ENCODE measurements around the gene FOXL2. TPM values are rescaled to one million over a fixed set of nuclear protein-coding genes. Genes with fewer than 3 reads are reported as not detected.
"Not testable (repeated sequence)": the region's sequence is repeated elsewhere in the genome, so short reads cannot be mapped to it uniquely, and the experiment has no call there.

Gene FOXL2
- total RNA-seq, 1 donor from 2014 or later = not detected

GRCh38 chr3:138933068-138933668 is 13.8 kb downstream of the FOXL2 start:
- H3K27ac ChIP-seq = no peak overlapping the region
- H3K27me3 ChIP-seq = peaks cover 52% of the 10 kb centered on the region
- H3K4me2 ChIP-seq = no peak overlapping the region
- H3K9me3 Mint-ChIP-seq = no peaks in the 10 kb centered on the region
- H3K4me1 Mint-ChIP-seq = peaks cover 13% of the 10 kb centered on the region
- H3K27me3 Mint-ChIP-seq (ENCODE audit: insufficient read depth, low read depth) = peaks cover 29% of the 10 kb centered on the region
- H3K9ac ChIP-seq = no peak overlapping the region
- no peaks in the 10 kb centered on the region for H3K36me3 Mint-ChIP-seq
- TF ChIP-seq EZH2phosphoT487 (IDR thresholded peaks at IDR 0.05) (no peak), CTCF (IDR thresholded peaks at IDR 0.05) (no peak), EZH2 (IDR thresholded peaks at IDR 0.05) (no peak)
- H3K4me3 Mint-ChIP-seq = no peak overlapping the region
- no peak overlapping the region for H3K4me3 ChIP-seq
- no peaks in the 10 kb centered on the region for H3K9me3 ChIP-seq (ENCODE audit: low read depth)
- DNase-seq (ENCODE audit: low spot score) = no peak
- H4K20me1 ChIP-seq (ENCODE audit: low read depth) = peaks cover 19% of the 10 kb centered on the region
- H3F3A ChIP-seq (ENCODE audit: low read depth) = peaks cover 15% of the 10 kb centered on the region
- no peaks in the 10 kb centered on the region for H3K79me2 ChIP-seq (ENCODE audit: low read depth)
- peaks cover 2% of the 10 kb centered on the region for H3K4me1 ChIP-seq
- H3K27ac Mint-ChIP-seq = no peak overlapping the region
- no peak overlapping the region for H2AFZ ChIP-seq (replicated peaks)
- H3K36me3 ChIP-seq = no peaks in the 10 kb centered on the region

- Histone ChIP-seq H3F3A (ENCODE audit: low read depth) (no peaks in the 10 kb centered on the region), H4K20me1 (ENCODE audit: low read depth) (no peaks in the 10 kb centered on the region), H3K9ac (no peak overlapping the region), H3K4me2 (no peak overlapping the region), H3K27ac (no peak overlapping the region), H3K4me1 (no peaks in the 10 kb centered on the region), H3K36me3 (no peaks in the 10 kb centered on the region), H3K4me3 (no peak overlapping the region), H3K27me3 (peaks cover 12% of the 10 kb centered on the region), H3K9me3 (ENCODE audit: low read depth) (no peaks in the 10 kb centered on the region), H2AFZ (replicated peaks) (no peak overlapping the region), H3K79me2 (ENCODE audit: low read depth) (no peaks in the 10 kb centered on the region)
- no peak for TF ChIP-seq EZH2phosphoT487 (IDR thresholded peaks at IDR 0.05)
- no peak for TF ChIP-seq CTCF (IDR thresholded peaks at IDR 0.05)
- no peak for TF ChIP-seq EZH2 (IDR thresholded peaks at IDR 0.05)
- Mint-ChIP-seq H3K27ac (no peak overlapping the region), H3K36me3 (no peaks in the 10 kb centered on the region), H3K4me3 (no peak overlapping the region), H3K4me1 (no peaks in the 10 kb centered on the region), H3K27me3 (ENCODE audit: insufficient read depth, low read depth) (peaks cover 4% of the 10 kb centered on the region), H3K9me3 (no peaks in the 10 kb centered on the region)
- DNase-seq (ENCODE audit: low spot score) = no peak
Observed at GRCh38 chr3:138928727-138929372, 18.1 kb downstream of the FOXL2 start.

- Histone ChIP-seq H3F3A (ENCODE audit: low read depth) (no peaks in the 10 kb centered on the region), H3K4me3 (no peak overlapping the region), H3K9ac (no peak overlapping the region), H4K20me1 (ENCODE audit: low read depth) (no peaks in the 10 kb centered on the region), H3K4me2 (no peak overlapping the region), H3K36me3 (no peaks in the 10 kb centered on the region), H3K4me1 (no peaks in the 10 kb centered on the region), H3K27me3 (peaks cover 6% of the 10 kb centered on the region), H3K9me3 (ENCODE audit: low read depth) (no peaks in the 10 kb centered on the region), H2AFZ (replicated peaks) (peak overlapping the region; percentile 65), H3K27ac (no peak overlapping the region), H3K79me2 (ENCODE audit: low read depth) (no peaks in the 10 kb centered on the region)
- TF ChIP-seq CTCF (IDR thresholded peaks at IDR 0.05) (peak; percentile 97), EZH2 (IDR thresholded peaks at IDR 0.05) (no peak)
- Mint-ChIP-seq H3K4me3 (no peak overlapping the region), H3K4me1 (peaks cover 2% of the 10 kb centered on the region), H3K27ac (peak overlapping the region; percentile 42), H3K9me3 (no peaks in the 10 kb centered on the region), H3K36me3 (no peaks in the 10 kb centered on the region), H3K27me3 (ENCODE audit: insufficient read depth, low read depth) (peaks cover 2% of the 10 kb centered on the region)
- DNase-seq (ENCODE audit: low spot score) = peak; percentile 88
Observed at GRCh38 chr3:138923531-138923994, 23.4 kb downstream of the FOXL2 start.

- H3K27me3 Mint-ChIP-seq (ENCODE audit: insufficient read depth, low read depth); H3K4me3 Mint-ChIP-seq; H3K4me3 ChIP-seq; H2AFZ ChIP-seq (replicated peaks); H3K9me3 Mint-ChIP-seq; DNase-seq (ENCODE audit: low spot score); H3K27ac Mint-ChIP-seq; H3K4me1 ChIP-seq; H3K27me3 ChIP-seq; H3K9ac ChIP-seq; H3F3A ChIP-seq (ENCODE audit: low read depth); H3K27ac ChIP-seq; H3K79me2 ChIP-seq (ENCODE audit: low read depth); H3K4me2 ChIP-seq; H4K20me1 ChIP-seq (ENCODE audit: low read depth); H3K4me1 Mint-ChIP-seq; H3K36me3 Mint-ChIP-seq; H3K36me3 ChIP-seq; H3K9me3 ChIP-seq (ENCODE audit: low read depth): not testable (repeated sequence)
Observed at GRCh38 chr3:138922400-138922799, 24.5 kb downstream of the FOXL2 start.

Data from neural progenitor cell (in vitro differentiated cells).